Hepatocyte (in vitro differentiated cells): Measurements from ENCODE around the gene GPRIN1. TPM values are rescaled to one million over a fixed set of nuclear protein-coding genes. Genes with fewer than 3 reads are reported as not detected.

Experiments
- DNase-seq: peaks from one replicate; pipeline ENCODE4 v3.0.0-alpha.2; 2016; ENCODE audit warnings: low spot score
- H2AFZ ChIP-seq: fragments of 200-600 bp; sonication (generic); 2 replicates; pipeline ENCODE4 v1.6.0; 2016; ENCODE audit warnings: antibody characterized with exemption, mild to moderate bottlenecking
- H3K27ac ChIP-seq: fragments of 200-600 bp; sonication (generic); 2 replicates; pipeline ENCODE4 v1.5.1; 2016; ENCODE audit warnings: mild to moderate bottlenecking
- H3K27me3 ChIP-seq: fragments of 200-600 bp; sonication (generic); 2 replicates; pipeline ENCODE4 v1.6.1; 2016
- H3K36me3 ChIP-seq: fragments of 200-600 bp; sonication (generic); replicated peaks from 2 replicates; pipeline ENCODE4 v1.5.1; 2016; ENCODE audit warnings: low read depth; ENCODE audit not compliant: insufficient read depth
- H3K4me1 ChIP-seq: fragments of 200-600 bp; sonication (generic); 2 replicates; pipeline ENCODE4 v1.5.1; 2016; ENCODE audit warnings: mild to moderate bottlenecking, moderate library complexity; ENCODE audit not compliant: insufficient read depth
- H3K4me2 ChIP-seq: fragments of 200-600 bp; sonication (generic); 2 replicates; pipeline ENCODE4 v1.6.0; 2016
- H3K4me3 ChIP-seq: fragments of 200-600 bp; sonication (generic); 2 replicates; pipeline ENCODE4 v1.5.1; 2016; ENCODE audit warnings: mild to moderate bottlenecking
- H3K79me2 ChIP-seq: fragments of 200-600 bp; sonication (generic); 2 replicates; pipeline ENCODE4 v1.6.0; 2017; ENCODE audit warnings: mild to moderate bottlenecking
- H3K9me2 ChIP-seq: fragments of 200-600 bp; sonication (generic); replicated peaks from 2 replicates; pipeline ENCODE4 v1.6.0; 2017; ENCODE audit warnings: mild to moderate bottlenecking; ENCODE audit not compliant: insufficient read depth
- H3K9me3 ChIP-seq: fragments of 200-600 bp; sonication (generic); 2 replicates; pipeline ENCODE4 v1.5.1; 2016; ENCODE audit warnings: low read depth, mild to moderate bottlenecking
- H4K20me1 ChIP-seq: fragments of 200-600 bp; sonication (generic); 2 replicates; pipeline ENCODE4 v1.6.0; 2016; ENCODE audit warnings: mild to moderate bottlenecking; ENCODE audit not compliant: insufficient read depth, poor library complexity, severe bottlenecking
- CTCF ChIP-seq: fragments of 200-600 bp; sonication (generic); IDR thresholded peaks from 2 replicates; pipeline ENCODE4 v1.5.1; 2016; ENCODE audit warnings: antibody characterized with exemption, mild to moderate bottlenecking; ENCODE audit not compliant: poor library complexity
- EZH2 ChIP-seq: fragments of 200-600 bp; sonication (generic); IDR thresholded peaks from 2 replicates; pipeline ENCODE4 v1.6.1; 2016; ENCODE audit warnings: antibody characterized with exemption, mild to moderate bottlenecking, borderline replicate concordance
- EZH2phosphoT487 ChIP-seq: fragments of 200-600 bp; sonication (generic); IDR thresholded peaks from one replicate; pipeline ENCODE4 v1.6.1; 2018; ENCODE audit warnings: antibody characterized with exemption, mild to moderate bottlenecking, low read depth, moderate library complexity; ENCODE audit not compliant: unreplicated experiment, severe bottlenecking
- WGBS: methylation state at CpG from one replicate; pipeline ENCODE4 v1.1.6; 2016; ENCODE audit warnings: low lambda C conversion rate; ENCODE audit errors: missing lambda C conversion rate; 5-methylcytosine and 5-hydroxymethylcytosine counted together
- polyA plus RNA-seq: library from polyadenylated mRNA; unstranded; fragments of >200 nt; fragmentation: Nextera tagmentation; extraction: Ambion mirVana; gene quantifications from 2 replicates; pipeline ENCODE4 v1.2.1, GENCODE V29; 2016
- total RNA-seq: library from RNA; depleted of rRNA; stranded (reverse); fragments of >200 nt; gene quantifications from 2 replicates; pipeline ENCODE4 v1.2.3, GENCODE V29; 2014

The GPRIN1 gene
- total and polyA plus RNA-seq, 2 experiments from 2014 or later: 1.6 to 2.2 TPM

GRCh38 chr5:176562189-176562588, 47.8 kb downstream of the GPRIN1 start:
- Histone ChIP-seq H2AFZ (no peak overlapping the region), H3K79me2 (no peaks in the 10 kb centered on the region), H3K4me1 (no peaks in the 10 kb centered on the region), H3K36me3 (no peaks in the 10 kb centered on the region), H3K9me3 (no peaks in the 10 kb centered on the region), H3K27me3 (no peaks in the 10 kb centered on the region), H3K4me2 (no peak overlapping the region), H4K20me1 (no peaks in the 10 kb centered on the region), H3K27ac (no peak overlapping the region), H3K4me3 (no peak overlapping the region), H3K9me2 (no peaks in the 10 kb centered on the region)
- no peak for DNase-seq
- 73% methylated on average over 10 of the region's 10 CpGs for WGBS
- TF ChIP-seq EZH2 (no peak), EZH2phosphoT487 (no peak), CTCF (no peak)

GRCh38 chr5:176561259-176561658, 48.7 kb downstream of the GPRIN1 start:
- H3K4me3 ChIP-seq: no peak overlapping the region

DNA sequence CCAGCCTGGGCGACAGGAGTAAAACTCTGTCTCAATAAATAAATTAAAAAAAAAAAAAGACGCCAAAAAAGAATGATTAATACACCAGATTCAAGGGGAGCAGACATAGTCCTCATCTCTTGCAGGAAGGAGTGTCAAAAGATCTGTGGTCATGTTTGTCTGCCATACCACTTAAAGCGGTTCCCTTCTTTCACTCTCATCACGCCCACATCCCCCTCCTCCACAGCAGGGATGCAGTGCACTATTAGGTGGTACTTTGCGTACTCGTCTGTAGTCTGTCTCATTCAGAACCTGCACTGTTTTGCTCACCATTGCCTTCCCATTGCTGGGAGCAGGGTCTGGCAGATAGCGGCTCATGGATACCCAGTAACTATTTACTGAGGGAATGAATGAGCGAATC, 49.6 kb downstream of the GPRIN1 start:
- H3K27ac ChIP-seq: no peak overlapping the region

More at GRCh38 chr5:176561259-176561658, 48.7 kb downstream of the GPRIN1 start:
- Histone ChIP-seq H3K4me1 (no peaks in the 10 kb centered on the region), H3K27me3 (no peaks in the 10 kb centered on the region), H3K79me2 (no peaks in the 10 kb centered on the region), H3K36me3 (no peaks in the 10 kb centered on the region), H2AFZ (no peak overlapping the region), H4K20me1 (no peaks in the 10 kb centered on the region), H3K9me3 (no peaks in the 10 kb centered on the region), H3K9me2 (no peaks in the 10 kb centered on the region), H3K4me2 (no peak overlapping the region), H3K27ac (no peak overlapping the region)
- WGBS: 81% methylated on average over 3 of the region's 3 CpGs
- no peak for TF ChIP-seq EZH2
- no peak for DNase-seq

GRCh38 chr5:176559683-176560082, 50.3 kb downstream of the GPRIN1 start:
- DNase-seq: no peak
- Histone ChIP-seq H2AFZ (no peak overlapping the region), H4K20me1 (no peaks in the 10 kb centered on the region), H3K27me3 (no peaks in the 10 kb centered on the region), H3K36me3 (no peaks in the 10 kb centered on the region), H3K4me2 (no peak overlapping the region), H3K9me2 (no peaks in the 10 kb centered on the region), H3K4me1 (no peaks in the 10 kb centered on the region), H3K79me2 (no peaks in the 10 kb centered on the region), H3K4me3 (no peak overlapping the region), H3K9me3 (no peaks in the 10 kb centered on the region), H3K27ac (no peak overlapping the region)
- 61% methylated on average over 5 of the region's 5 CpGs for WGBS
- TF ChIP-seq EZH2 (no peak), EZH2phosphoT487 (no peak), CTCF (no peak)

More for the DNA sequence above, 49.6 kb downstream of the GPRIN1 start:
- no peak for TF ChIP-seq EZH2
- TF ChIP-seq EZH2phosphoT487: no peak
- TF ChIP-seq CTCF: no peak
- H3K9me2 ChIP-seq: no peaks in the 10 kb centered on the region
- H3K4me1 ChIP-seq: no peaks in the 10 kb centered on the region
- no peak overlapping the region for H3K4me3 ChIP-seq
- H3K4me2 ChIP-seq: no peak overlapping the region
- no peaks in the 10 kb centered on the region for H3K27me3 ChIP-seq
- H2AFZ ChIP-seq: no peak overlapping the region
- H3K9me3 ChIP-seq: no peaks in the 10 kb centered on the region
- H3K36me3 ChIP-seq: no peaks in the 10 kb centered on the region
- DNase-seq: no peak
- WGBS: 79% methylated on average over 8 of the region's 8 CpGs
- no peaks in the 10 kb centered on the region for H3K79me2 ChIP-seq
- H4K20me1 ChIP-seq: no peaks in the 10 kb centered on the region
